HG03521 (cell line): ENCODE measurements around the gene MSI1.

Experiments used
- ATAC-seq: cut with Tn5 transposase; IDR thresholded peaks from one replicate; pipeline ENCODE4 v1.9.1; 2021; ENCODE audit warnings: mild to moderate bottlenecking, moderate library complexity; ENCODE audit not compliant: unreplicated experiment

The MSI1 gene

DNA sequence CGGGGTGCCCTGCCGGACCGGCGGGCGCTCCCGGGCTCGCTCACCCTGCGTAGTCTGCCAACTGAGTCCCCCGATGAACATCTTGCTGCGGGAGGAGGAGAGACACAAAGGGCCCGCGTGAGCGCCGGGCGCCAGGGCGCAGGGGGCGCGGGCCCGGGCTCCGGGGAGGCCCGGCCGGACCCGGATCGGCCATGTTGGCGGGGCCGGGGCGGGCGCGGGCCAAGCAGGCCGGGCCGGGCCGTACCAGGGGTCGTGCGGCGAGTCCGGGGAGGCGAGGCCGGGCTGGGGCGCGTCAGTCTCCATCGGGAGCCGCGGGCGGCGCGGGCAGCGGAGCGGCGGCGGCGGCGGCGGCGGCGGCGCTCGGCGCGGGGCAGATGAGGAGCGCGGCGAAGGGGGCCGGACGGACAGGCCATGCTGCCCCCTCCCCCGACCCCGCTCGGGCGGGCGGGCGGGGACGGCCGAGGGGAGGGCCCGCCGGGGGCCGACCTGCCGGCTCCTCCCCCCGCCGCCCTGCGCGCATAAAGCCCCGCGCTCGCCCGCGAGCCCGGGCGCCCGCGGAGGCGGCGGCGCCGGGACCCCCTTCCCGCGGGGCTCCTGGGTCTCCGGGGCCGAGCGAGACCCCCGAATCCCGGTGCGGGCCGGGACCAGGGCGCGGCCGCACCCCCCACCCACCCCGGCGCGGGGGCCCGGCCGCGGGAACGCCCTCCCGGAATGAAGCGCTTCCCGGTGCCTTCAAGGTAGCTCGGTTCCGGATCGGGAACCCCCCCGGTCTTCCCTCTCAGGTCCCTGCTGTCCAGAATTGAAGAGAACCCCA lies at the start of gene MSI1:
MSI1 (minus strand) TSS at position 376 of the 814 bp plus-strand sequence; CDS start at position 303, 73 bp downstream.
- ATAC-seq, result no peak

- no peak for ATAC-seq
Observed at GRCh38 chr12:120417917-120418580, 49.1 kb upstream of the MSI1 start.

- ATAC-seq, result no peak
Observed at GRCh38 chr12:120416490-120417216, 47.7 kb upstream of the MSI1 start.

DNA sequence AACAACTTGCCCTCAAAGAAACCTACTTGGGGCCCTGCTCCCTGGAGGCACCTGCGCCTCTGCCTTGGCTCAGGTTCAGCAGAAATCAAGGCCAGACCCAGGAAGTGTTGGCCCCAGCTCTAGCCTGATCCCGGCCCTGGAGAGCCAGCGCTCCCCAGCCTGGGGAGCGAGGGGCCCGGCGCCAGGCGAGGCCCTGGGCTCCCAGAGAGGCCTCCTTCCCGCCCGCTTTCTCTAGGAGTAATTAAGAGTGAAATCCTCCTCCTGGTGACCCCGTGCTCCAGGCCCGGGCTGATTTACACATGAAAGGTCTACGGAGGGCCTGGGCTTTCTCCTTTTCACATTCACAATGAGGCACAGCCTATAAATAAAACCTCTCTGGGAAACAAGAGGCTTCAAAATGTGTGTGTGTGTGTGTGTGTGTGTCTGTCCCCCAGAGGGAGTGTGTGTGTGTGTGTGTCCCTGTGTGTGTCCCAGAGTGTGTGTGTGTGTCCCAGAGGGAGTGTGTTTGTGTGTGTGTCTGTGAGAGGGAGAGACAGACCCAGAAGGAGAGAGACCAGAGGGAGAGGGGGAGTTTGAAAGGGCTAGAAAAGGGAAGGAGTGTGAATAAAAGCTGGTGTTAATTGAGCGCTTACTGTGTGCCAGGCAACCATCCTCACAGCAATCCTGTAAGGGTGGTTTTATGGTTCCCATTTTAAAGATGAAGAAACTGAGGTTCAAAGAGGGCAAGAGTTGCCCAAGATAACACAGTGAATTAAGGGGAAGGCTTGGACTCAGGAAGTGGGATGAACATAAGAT lies 45.1 kb upstream of the MSI1 start:
- ATAC-seq, result no peak

DNA sequence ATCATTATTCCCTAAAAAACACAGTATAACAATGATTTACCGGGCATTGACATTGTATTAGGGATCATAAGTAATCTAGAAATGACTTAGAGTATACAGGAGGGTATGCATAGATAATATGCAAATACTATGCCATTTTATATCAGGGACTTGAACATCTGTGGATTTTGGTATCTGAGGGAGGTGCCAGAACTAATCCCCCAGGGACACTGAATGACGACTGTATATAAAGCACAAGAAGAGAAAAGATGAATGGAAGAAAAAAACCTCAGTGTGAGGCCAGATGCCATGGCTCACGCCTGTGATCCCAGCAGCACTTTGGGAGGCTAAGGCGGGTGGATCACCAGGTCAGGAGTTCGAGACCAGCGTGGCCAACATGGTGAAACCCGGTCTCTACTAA lies 43.5 kb upstream of the MSI1 start:
- no peak for ATAC-seq

DNA sequence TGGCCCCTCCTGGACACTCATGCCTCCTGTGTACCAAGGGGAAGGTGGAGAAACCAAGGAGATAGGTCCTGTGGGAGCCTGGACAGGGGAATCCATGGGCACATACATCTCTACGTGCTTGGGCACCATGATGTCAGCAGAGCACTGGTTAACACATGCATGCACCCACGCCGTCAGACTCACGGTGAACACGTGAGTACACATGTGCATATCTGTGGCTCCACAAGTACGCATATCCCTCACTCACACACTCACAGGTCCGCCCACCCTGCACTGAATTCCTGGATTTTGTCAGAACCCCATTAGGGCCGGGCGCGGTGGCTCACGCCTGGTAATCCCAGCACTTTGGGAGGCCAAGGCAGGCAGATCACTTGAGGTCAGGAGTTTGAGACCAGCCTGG lies 39.8 kb upstream of the MSI1 start:
- no peak for ATAC-seq

DNA sequence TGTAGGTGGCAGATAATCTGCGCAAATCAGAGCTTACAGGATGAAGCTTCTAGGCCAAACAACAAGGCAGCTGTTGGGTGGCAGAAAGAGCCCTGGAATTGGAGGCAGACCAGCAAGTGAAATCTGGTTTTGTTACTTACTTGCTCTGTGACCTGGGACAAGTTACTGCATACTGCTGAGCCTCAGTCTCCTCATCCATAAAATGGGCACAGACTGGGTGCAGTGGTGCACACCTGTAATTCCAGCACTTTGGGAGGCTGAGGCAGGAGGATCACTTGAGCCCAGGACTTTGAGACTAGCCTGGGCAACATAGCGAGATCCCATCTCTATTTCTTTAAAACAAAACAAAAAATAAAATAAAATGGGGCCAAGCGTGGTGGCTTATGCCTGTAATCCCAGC lies 37.6 kb upstream of the MSI1 start:
- no peak for ATAC-seq

DNA sequence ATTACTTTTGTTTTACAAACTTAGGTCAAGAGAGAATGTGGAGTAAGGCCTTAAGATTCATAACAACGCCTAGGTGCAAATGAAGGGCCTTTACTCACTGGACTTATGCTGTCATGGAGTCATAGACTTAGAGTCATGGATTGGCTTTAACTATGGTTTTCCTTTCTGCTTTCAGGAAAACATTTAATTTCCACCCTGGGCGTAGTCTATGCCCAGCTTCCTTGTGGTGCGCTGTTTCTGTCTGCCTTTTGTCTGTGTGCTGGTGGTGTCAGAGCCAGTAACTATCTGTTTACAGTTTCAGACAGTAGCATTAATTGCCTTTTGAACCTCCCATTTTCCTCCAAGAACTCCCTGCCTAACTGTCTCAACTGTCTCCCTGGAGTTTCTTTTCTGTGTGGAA lies 37.1 kb upstream of the MSI1 start:
- ATAC-seq, result no peak

GRCh38 chr12:120404271-120404670 lies 35.3 kb upstream of the MSI1 start:
- ATAC-seq, result no peak

DNA sequence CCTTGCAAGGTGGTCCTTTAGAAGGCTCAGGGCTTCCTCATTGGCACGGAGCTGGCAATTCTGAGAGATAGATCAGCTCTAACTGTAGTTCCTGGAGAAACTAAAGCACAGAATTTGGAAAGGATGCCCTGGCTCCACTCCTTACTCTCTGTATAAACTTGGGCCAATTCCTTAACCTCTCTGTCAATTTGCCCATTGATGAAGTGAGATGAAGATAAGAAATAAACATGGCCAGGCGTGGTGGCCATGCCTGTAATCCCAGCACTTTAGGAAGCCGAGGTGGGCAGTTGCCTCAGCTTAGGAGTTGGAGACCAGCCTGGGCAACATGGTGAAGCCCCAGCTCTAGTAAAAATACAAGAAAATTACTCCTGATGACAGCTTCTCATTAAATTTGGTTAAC lies 34.9 kb upstream of the MSI1 start:
- ATAC-seq, result no peak

- ATAC-seq, result no peak
Observed at GRCh38 chr12:120402217-120402616, 33.3 kb upstream of the MSI1 start.

DNA sequence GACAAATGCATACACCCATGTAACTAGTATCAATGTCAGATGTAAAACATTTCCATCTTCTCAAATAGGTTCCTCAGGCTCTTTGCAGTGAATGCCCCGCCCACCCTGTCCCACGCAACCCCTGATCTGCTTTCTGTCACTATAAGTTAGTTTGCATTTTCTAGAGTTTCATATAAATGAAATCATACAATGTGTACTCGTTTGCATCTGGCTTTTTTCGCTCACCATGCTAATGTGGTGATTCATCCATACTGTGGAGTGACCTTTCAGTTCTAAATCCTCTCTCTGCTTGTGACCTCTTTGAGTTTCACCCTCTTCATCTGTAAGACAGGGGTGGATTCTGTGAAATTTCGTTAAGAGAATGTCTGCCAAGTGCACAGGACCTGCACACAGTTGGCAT lies 30.6 kb upstream of the MSI1 start:
- ATAC-seq, result no peak

- ATAC-seq, result no peak
Observed at GRCh38 chr12:120397824-120398540, 29.0 kb upstream of the MSI1 start.

- ATAC-seq, result no peak
Observed at GRCh38 chr12:120394483-120395367, 25.8 kb upstream of the MSI1 start.

DNA sequence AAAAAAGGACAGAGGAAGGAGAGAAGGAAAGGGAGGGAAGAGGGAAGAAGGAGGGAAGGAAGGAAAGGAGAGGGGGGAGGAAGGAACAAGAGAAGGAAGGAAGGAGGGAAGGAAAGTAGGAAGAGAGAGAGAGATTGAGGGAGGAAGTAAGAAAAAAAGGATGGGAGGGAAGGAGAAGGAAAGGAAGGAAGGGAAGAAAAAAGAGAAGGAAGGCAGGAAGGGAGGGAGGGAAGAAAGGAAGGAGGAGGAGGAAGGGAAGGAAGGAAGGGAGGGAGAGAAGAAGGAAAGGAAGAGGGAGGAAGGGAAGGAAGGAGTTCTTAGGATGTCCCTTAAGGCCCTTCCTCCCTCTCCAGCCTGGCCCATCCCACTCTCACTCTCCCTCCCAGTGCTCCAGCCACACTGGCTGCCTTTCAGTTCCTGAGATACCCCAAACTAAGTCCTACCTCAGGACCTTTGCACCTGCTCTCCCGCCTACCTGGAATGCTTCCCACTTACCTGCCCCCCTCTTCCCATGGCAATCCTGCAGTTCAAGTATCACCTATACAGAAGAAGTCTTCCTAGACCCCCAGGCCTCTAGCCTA lies 21.7 kb upstream of the MSI1 start:
- no peak for ATAC-seq

DNA sequence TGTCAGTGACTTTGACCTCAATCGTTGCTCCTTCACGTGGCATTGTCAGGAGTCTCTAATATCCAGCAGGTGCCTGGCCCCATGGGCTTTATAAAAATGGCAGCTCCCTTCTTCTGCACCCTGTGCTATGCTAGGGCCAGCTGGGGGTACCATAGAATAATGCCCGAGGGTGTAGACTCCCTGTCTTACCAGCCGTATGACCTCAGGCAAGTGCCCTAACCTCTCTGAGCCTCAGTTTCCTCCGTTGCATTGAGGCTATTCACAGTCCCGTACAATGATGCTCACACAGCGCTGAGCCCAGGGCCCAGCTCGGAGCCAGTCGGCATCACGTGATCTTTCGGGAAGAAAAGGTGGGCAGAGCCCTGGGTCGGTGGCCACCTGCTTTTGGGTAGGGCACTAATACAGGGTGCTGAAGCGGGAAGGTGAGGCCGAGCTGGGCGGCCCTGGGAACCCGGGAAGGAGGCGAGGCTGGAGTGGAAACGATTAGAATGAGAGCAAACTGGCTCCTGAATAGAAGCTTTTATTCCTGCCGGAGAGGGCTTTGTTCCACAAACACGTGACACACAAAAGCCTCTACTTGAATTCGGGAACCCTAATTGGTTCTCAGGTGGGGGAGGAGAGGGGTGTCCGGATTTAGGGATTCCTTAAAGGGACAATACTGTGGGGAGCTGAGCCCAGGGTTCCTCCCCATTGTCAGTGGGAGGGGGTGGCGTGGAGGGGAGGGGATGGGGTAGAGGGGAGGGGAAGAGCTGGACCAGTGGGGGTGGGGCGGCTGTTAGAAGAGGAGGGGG lies 19.9 kb upstream of the MSI1 start:
- ATAC-seq, result no peak

DNA sequence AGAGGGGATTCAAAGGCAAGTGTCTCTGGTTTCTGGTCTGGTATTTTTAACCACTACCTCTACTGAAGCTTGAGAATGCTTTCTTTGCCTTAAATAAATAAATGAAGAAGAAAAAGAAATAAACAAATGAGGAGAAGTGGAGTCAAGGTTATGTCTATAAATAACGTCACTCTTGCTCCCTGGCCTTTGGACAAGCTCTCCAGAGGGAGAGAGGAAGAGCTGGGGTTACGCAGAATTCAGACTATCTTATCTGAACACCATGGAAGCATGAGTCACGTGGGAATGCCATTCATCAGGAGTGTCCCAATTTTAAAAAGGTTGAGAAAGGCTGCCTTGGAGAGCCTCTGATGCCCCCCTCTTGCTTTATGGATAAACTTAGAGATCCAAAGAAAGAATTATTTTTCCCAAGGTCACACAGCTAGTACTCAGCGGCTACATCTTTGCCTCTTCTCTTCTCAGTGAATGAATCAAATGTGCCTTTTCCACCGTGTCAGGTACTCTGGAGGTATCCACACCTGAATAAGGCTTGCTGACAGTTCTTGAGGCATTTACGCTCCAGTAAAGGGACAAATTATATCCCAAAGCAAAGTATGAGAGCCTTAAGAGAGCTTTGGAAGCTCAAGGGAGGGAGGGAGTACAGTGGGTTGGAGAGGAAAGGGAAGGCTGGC lies 12.9 kb upstream of the MSI1 start:
- no peak for ATAC-seq

- ATAC-seq, result no peak
Observed at GRCh38 chr12:120378036-120378435, 9.1 kb upstream of the MSI1 start.
